Pancreas (tissue), 10 donors: Measurements from ENCODE around the gene QRFPR. TPM values are rescaled to one million over a fixed set of nuclear protein-coding genes. Genes with fewer than 3 reads are reported as not detected.

ENCODE experiments used
- ATAC-seq, 4 donors: fragments of 200-7000 bp; cut with Tn5 transposase; one replicate each; pipeline versions ENCODE4 v1.8.0 to v1.9.1; 2020; ENCODE audit warnings: mild to moderate bottlenecking in 4 of 4, moderate library complexity in 4 of 4
- DNase-seq, 6 donors: peaks; one replicate each; pipeline ENCODE4 v3.0.0-alpha.2; 2020
- FAIRE-seq: peaks from 2 replicates; lab custom pipeline; 2012; peaks lifted over from hg19 to GRCh38; lab: Jason Lieb, UNC
- H3K27ac ChIP-seq, 4 donors: fragments of 200-600 bp; sonication (generic); 1 replicate in 3 of 4; 2 replicates in 1 of 4; pipeline versions ENCODE4 v1.5.0 to v1.8.0; 2020
- H3K27me3 ChIP-seq, 4 donors: fragments of 200-600 bp; one replicate each; pipeline ENCODE4 v1.8.0; 2021
- H3K36me3 ChIP-seq, 3 donors: fragments of 200-600 bp; sonication (generic) in 1 of 3; one replicate each; pipeline versions ENCODE4 v1.5.0 to v1.8.0; 2020 to 2021
- H3K4me1 ChIP-seq, 3 donors: fragments of 200-600 bp; one replicate each; pipeline ENCODE4 v1.8.0; 2021
- H3K4me3 ChIP-seq, 4 donors: fragments of 200-600 bp; sonication (generic) in 2 of 4; one replicate each; pipeline versions ENCODE4 v1.5.0 to v1.8.0; 2020 to 2021
- H3K9me3 ChIP-seq, 4 donors: fragments of 200-600 bp; one replicate each; pipeline ENCODE4 v1.8.0; 2021
- CTCF ChIP-seq, 4 donors: fragments of 200-600 bp; sonication (generic) in 3 of 4; IDR thresholded peaks; one replicate each; pipeline versions ENCODE4 v1.5.0 to v1.8.0; 2021; ENCODE audit warnings: antibody characterized with exemption in 4 of 4
- WGBS, 2 donors: extraction: QIAGEN DNeasy Blood & Tissue Kit; methylation state at CpG; one replicate each; pipeline ENCODE4 v1.1.7; 2013; 5-methylcytosine and 5-hydroxymethylcytosine counted together
- intact Hi-C, 3 donors: fragments of 100-400 bp; cut with DNase I; formaldehyde crosslinking; loops; one replicate each; pipeline versions ENCODE4 v1.11.1 to v1.14.2; 2022
- polyA plus RNA-seq, 2 donors: library from polyadenylated mRNA; stranded (reverse); fragments of 200-250 nt; gene quantifications; one replicate each; pipeline ENCODE4 v1.2.3, GENCODE V29; 2013
- total RNA-seq, 6 donors: library from RNA; stranded (reverse); fragmentation: NEBNext Ultra II Directional in 4 of 6; extraction: Animal tissue kit (Norgen Biotek cat#: 25700) in 4 of 6; gene quantifications; one replicate each; pipeline versions ENCODE4 v1.2.1 to v1.2.4, GENCODE V29; 2021 to 2023
- donor health status: healthy with polysubstance abuse.
- donor health status: DM: no; HTN: no; CAD: no; lungs with moderate emphysema.
- donor health status: DM: no; HTN: no; CAD: no.
- donor health status: control.
- donor health status: control.
- donor health status: Bipolar disorder and iron deficiency.
- donor health status: DM: yes; HTN: yes; CAD: no.
- donor health status: DM: no; HTN: no; CAD: no.
- donor health status: DM: no; HTN: no; CAD: no.
- donor health status: DM: yes; HTN: yes; CAD: no.

The QRFPR gene
- total and polyA plus RNA-seq, 8 donors, result not detected

DNA sequence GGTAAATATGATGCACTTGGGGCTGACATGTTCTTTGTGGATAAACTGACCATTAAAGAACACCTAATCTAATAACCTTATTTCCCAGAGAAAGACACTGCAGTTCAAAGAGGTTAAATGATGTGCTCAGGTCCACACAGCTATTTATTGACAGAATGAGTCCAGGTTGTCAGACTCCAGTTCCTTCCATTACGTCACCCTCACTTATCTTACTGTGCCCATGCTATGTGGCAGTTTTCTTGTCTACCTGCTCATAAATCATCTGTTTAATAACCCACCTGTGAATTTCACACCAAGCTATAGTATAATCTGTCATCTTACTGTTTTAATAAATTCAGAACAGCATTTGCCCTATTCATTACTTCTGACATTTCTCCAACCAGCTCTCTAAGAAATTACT lies 36.7 kb downstream of the QRFPR start:
- WGBS, 2 donors, result 12 to 29% methylated on average over 1 of the region's 1 CpG
- Histone ChIP-seq H3K4me1 (no peaks in the 10 kb centered on the region), H3K36me3 (no peaks in the 10 kb centered on the region), H3K27ac (no peak overlapping the region), H3K4me3 (no peak overlapping the region), H3K9me3 (no peaks in the 10 kb centered on the region), H3K27me3 (no peaks in the 10 kb centered on the region)
- DNase-seq (peak in 1 of 6 donors; percentile 19), FAIRE-seq (no peak), ATAC-seq (peak; percentile 40 to 89 (median 69))
- TF ChIP-seq CTCF (IDR thresholded peaks at IDR 0.05), result no peak
- intact Hi-C loops, result no loop called here

DNA sequence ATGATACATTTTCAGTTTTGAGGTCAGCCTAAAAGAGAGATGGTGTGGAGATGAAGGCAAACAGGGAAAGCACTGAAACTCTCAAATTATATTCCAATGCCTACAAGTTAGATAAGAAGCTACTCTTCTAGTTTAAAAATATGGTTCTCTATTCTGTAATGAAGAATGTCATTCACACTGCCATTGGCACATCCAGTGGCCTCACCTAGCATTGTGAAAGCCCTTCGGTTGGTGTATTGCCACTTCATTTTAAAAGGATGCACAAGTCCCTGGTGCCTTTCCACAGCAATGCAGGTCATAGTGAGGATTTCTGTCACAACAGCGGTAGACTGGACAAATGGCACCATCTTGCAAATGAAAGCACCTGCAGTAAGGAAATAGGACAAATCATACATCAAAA lies 40.6 kb downstream of the QRFPR start:
- Histone ChIP-seq H3K9me3 (no peaks in the 10 kb centered on the region), H3K27ac (no peak overlapping the region), H3K36me3 (no peaks in the 10 kb centered on the region), H3K27me3 (no peaks in the 10 kb centered on the region), H3K4me3 (no peak overlapping the region), H3K4me1 (no peaks in the 10 kb centered on the region)
- no peak for FAIRE-seq
- DNase-seq, result no peak
- no peak for TF ChIP-seq CTCF (IDR thresholded peaks at IDR 0.05)
- no peak for ATAC-seq
- WGBS, 2 donors, result 80 to 91% methylated on average over 2 of the region's 2 CpGs
- intact Hi-C loops, result no loop called here

- FAIRE-seq, result no peak
These were observed 41.0 kb downstream of the QRFPR start for GRCh38 chr4:121339824-121340223.

DNA sequence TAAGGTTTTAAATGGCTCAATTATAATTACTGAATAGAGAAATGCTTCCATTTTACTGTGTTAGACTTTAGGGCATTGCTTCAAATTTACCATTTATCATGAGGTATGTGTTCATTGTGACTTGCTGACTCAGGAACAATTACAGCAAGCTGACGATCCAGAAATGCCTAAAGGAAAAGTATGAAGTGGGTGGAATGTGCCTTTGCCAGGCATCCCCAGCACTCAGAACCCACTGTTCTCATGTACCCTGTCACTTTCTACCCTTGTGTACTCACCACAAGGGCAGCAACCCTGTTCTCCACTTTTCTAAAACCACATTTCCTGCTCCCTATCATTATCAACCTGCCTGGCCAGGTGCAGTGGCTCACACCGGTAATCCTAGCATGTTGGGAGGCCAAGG lies 41.5 kb downstream of the QRFPR start:
- peak in 2 of 4 donors; percentile 38 to 43 for ATAC-seq
- Histone ChIP-seq H3K36me3 (no peaks in the 10 kb centered on the region), H3K9me3 (no peaks in the 10 kb centered on the region), H3K4me1 (no peaks in the 10 kb centered on the region), H3K4me3 (no peak overlapping the region), H3K27ac (no peak overlapping the region), H3K27me3 (no peaks in the 10 kb centered on the region)
- WGBS, 2 donors, result 31 to 35% methylated on average over 2 of the region's 2 CpGs
- DNase-seq, result no peak
- FAIRE-seq, result no peak
- intact Hi-C loops, result no loop called here
- no peak for TF ChIP-seq CTCF (IDR thresholded peaks at IDR 0.05)

More at GRCh38 chr4:121339824-121340223, 41.0 kb downstream of the QRFPR start:
- Histone ChIP-seq H3K4me3 (no peak overlapping the region), H3K9me3 (no peaks in the 10 kb centered on the region), H3K27me3 (no peaks in the 10 kb centered on the region), H3K27ac (no peak overlapping the region), H3K36me3 (no peaks in the 10 kb centered on the region), H3K4me1 (no peaks in the 10 kb centered on the region)
- ATAC-seq (no peak), DNase-seq (no peak)
- intact Hi-C loops, result no loop called here
- TF ChIP-seq CTCF (IDR thresholded peaks at IDR 0.05), result no peak
- 15 to 25% methylated on average over 2 of the region's 2 CpGs for whole genome bisulfite sequencing, 2 donors

DNA sequence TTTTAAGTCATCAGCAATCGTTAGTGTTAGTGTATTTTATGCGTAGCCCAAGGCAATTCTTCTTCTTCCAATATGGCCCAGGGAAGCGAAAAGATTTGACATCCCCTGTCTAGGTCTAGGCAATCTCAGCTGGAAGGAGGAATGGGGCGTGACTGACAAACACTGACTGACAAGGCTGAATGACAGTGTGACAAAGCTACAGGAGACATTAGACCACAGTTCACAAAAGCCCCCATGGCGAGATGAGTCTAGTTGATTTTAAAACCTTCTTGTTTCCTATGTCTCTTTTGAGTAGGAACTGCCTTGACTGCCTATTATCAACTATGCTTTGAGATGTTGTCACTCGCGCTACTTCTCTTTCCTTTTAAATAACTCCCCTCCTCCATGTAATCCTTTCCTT lies 42.3 kb downstream of the QRFPR start:
- ATAC-seq (no peak), FAIRE-seq (no peak), DNase-seq (no peak)
- Histone ChIP-seq H3K9me3 (no peaks in the 10 kb centered on the region), H3K4me3 (no peak overlapping the region), H3K27ac (no peak overlapping the region), H3K27me3 (no peaks in the 10 kb centered on the region), H3K4me1 (no peaks in the 10 kb centered on the region), H3K36me3 (no peaks in the 10 kb centered on the region)
- no peak for TF ChIP-seq CTCF (IDR thresholded peaks at IDR 0.05)
- intact Hi-C loops, result no loop called here
- 89 to 90% methylated on average over 7 of the region's 7 CpGs for WGBS, 2 donors
